Occipital lobe (tissue), 2 donors: Measurements from ENCODE around the gene HSF5. TPM values are rescaled to one million over a fixed set of nuclear protein-coding genes. Genes with fewer than 3 reads are reported as not detected.
"Not testable (repeated sequence)": the region's sequence is repeated elsewhere in the genome, so short reads cannot be mapped to it uniquely, and the experiment has no call there.

Experiments used
- DNase-seq: peaks from one replicate; lab custom pipeline; 2025; lab: John Stamatoyannopoulos, UW
- total RNA-seq: library from RNA; depleted of rRNA; stranded (reverse); fragments of >200 nt; gene quantifications from one replicate; pipeline ENCODE4 v1.2.3, GENCODE V29; 2014

HSF5 gene
- total RNA-seq, 1 donor from 2014 or later: 0.16 TPM

- DNase-seq: no peak
These were observed 72.7 kb downstream of the HSF5 start for GRCh38 chr17:58415371-58416055.

- no peak for DNase-seq
These were observed 73.6 kb downstream of the HSF5 start for GRCh38 chr17:58414596-58414997.

GRCh38 chr17:58413684-58414083 is 74.5 kb downstream of the HSF5 start:
- no peak for DNase-seq

GRCh38 chr17:58412961-58413586 is 75.1 kb downstream of the HSF5 start:
- DNase-seq: no peak

GRCh38 chr17:58412064-58412703 is 76.0 kb downstream of the HSF5 start:
- DNase-seq: no peak

GRCh38 chr17:58411408-58411894 is 76.8 kb downstream of the HSF5 start:
- DNase-seq: no peak

GRCh38 chr17:58410714-58411407 is 77.3 kb downstream of the HSF5 start:
- no peak for DNase-seq

- DNase-seq: no peak
These were observed 78.8 kb downstream of the HSF5 start for GRCh38 chr17:58409432-58409831.

GRCh38 chr17:58403311-58403710 is 84.9 kb downstream of the HSF5 start:
- DNase-seq: no peak

- DNase-seq: no peak
These were observed 85.5 kb downstream of the HSF5 start for GRCh38 chr17:58402679-58403078.

- no peak for DNase-seq
These were observed 86.2 kb downstream of the HSF5 start for GRCh38 chr17:58402047-58402446.

- DNase-seq: no peak
These were observed 86.9 kb downstream of the HSF5 start for GRCh38 chr17:58401287-58401686.

GRCh38 chr17:58400826-58401225 is 87.4 kb downstream of the HSF5 start:
- DNase-seq: no peak

GRCh38 chr17:58399974-58400373 is 88.2 kb downstream of the HSF5 start:
- no peak for DNase-seq

- DNase-seq: no peak
These were observed 89.5 kb downstream of the HSF5 start for GRCh38 chr17:58398574-58399266.

- not testable (repeated sequence) for DNase-seq
These were observed 90.8 kb downstream of the HSF5 start for GRCh38 chr17:58397421-58397820.

- no peak for DNase-seq
These were observed 92.0 kb downstream of the HSF5 start for GRCh38 chr17:58396173-58396572.

GRCh38 chr17:58394534-58395223 is 93.5 kb downstream of the HSF5 start:
- no peak for DNase-seq

- DNase-seq: no peak
These were observed 96.8 kb downstream of the HSF5 start for GRCh38 chr17:58391302-58391984.

- no peak for DNase-seq
These were observed 97.3 kb downstream of the HSF5 start for GRCh38 chr17:58390884-58391283.
